Erythroblast (primary cell): ENCODE measurements around the gene ABCA1.

ENCODE experiments used
- GATA1 ChIP-seq: IDR thresholded peaks from 2 replicates; pipeline ENCODE4 v1.6.1; 2011; ENCODE audit warnings: low read depth, mild to moderate bottlenecking, control low read depth, low read length, moderate library complexity
- POLR2A ChIP-seq: IDR thresholded peaks from 2 replicates; pipeline ENCODE4 v1.6.1; 2011; ENCODE audit warnings: mild to moderate bottlenecking, low read length

- TF ChIP-seq POLR2A (no peak), GATA1 (no peak)
Observed at GRCh38 chr9:104738452-104738851, 189.5 kb downstream of the ABCA1 start.
